Endothelial cell of umbilical vein (primary cell): ENCODE measurements around the gene MYMK. TPM values are rescaled to one million over a fixed set of nuclear protein-coding genes. Genes with fewer than 3 reads are reported as not detected.
"Not testable (repeated sequence)": the region's sequence is repeated elsewhere in the genome, so short reads cannot be mapped to it uniquely, and the experiment has no call there.

Experiments
- BruUV-seq: library from RNA; stranded (reverse); fragments of 400-500 nt; replicated peaks from 2 replicates; lab custom pipeline; 2021; lab: Mats Ljungman, UMichigan
- CTCF ChIA-PET: fragments of 300-600, 350-600 bp; sonication (Branson Sonifier 250); formaldehyde crosslinking; loops from one replicate; lab custom pipeline; 2021; ENCODE audit warnings: antibody characterized with exemption, inconsistent platforms; lab: Charles Lee
- POLR2A ChIA-PET: fragments of 300-600, 350-600 bp; sonication (Branson Sonifier 250); formaldehyde crosslinking; loops from one replicate; lab custom pipeline; 2021; ENCODE audit warnings: antibody characterized with exemption, inconsistent platforms; lab: Charles Lee
- DNase-seq: peaks from one replicate; pipeline ENCODE4 v3.0.0-alpha.2; 2011; ENCODE audit warnings: low read depth, low spot score
- FAIRE-seq: peaks from 2 replicates; lab custom pipeline; 2011; peaks lifted over from hg19 to GRCh38; lab: Jason Lieb, UNC
- H2AFZ ChIP-seq: 2 replicates; pipeline ENCODE4 v1.6.0; 2012; ENCODE audit warnings: low read depth, low read length, control low read depth, inconsistent platforms
- H3K27ac ChIP-seq: 2 replicates; pipeline ENCODE4 v1.5.1; 2011; ENCODE audit warnings: low read depth, mild to moderate bottlenecking, control low read depth, low read length, moderate library complexity; ENCODE audit not compliant: insufficient read depth
- H3K27me3 ChIP-seq, 2 experiments: 2 replicates each; pipeline versions ENCODE4 v1.6.0 to v1.6.1; 2011; ENCODE audit warnings: low read length in 2 of 2, mixed read lengths in 1 of 2; ENCODE audit not compliant: control insufficient read depth in 2 of 2, insufficient read depth in 2 of 2
- H3K36me3 ChIP-seq, 2 experiments: 2 replicates in 1 of 2; 3 replicates in 1 of 2; pipeline ENCODE4 v1.5.1; 2011; ENCODE audit warnings: low read length in 2 of 2, mild to moderate bottlenecking in 1 of 2, moderate library complexity in 1 of 2; ENCODE audit not compliant: control insufficient read depth in 2 of 2, insufficient read depth in 2 of 2; ENCODE audit errors: extremely low read depth in 1 of 2
- H3K4me1 ChIP-seq: 3 replicates; pipeline ENCODE4 v1.5.1; 2011; ENCODE audit warnings: mild to moderate bottlenecking, low read length; ENCODE audit not compliant: control insufficient read depth, insufficient read depth; ENCODE audit errors: extremely low read depth
- H3K4me2 ChIP-seq: 2 replicates; pipeline ENCODE4 v1.6.1; 2011; ENCODE audit warnings: low read length, control low read depth, mixed read lengths; ENCODE audit not compliant: insufficient read depth
- H3K4me3 ChIP-seq, 3 experiments: fragments of 200-600 bp in 1 of 3; sonication (generic), shearing (Covaris generic) in 1 of 3; replicated peaks in 1 of 3; 2 replicates each; pipeline ENCODE4 v1.5.1; 2011 to 2016; ENCODE audit warnings: control low read depth in 3 of 3, low read length in 3 of 3, mild to moderate bottlenecking in 2 of 3, inconsistent platforms in 1 of 3, low read depth in 1 of 3, moderate library complexity in 1 of 3; ENCODE audit not compliant: insufficient read depth in 1 of 3
- H3K79me2 ChIP-seq: 2 replicates; pipeline ENCODE4 v1.6.0; 2012; ENCODE audit warnings: low read length, inconsistent platforms; ENCODE audit not compliant: control insufficient read depth, insufficient read depth
- H3K9ac ChIP-seq: replicated peaks from 2 replicates; pipeline ENCODE3; 2011; ENCODE audit warnings: low read length, control low read depth; ENCODE audit not compliant: insufficient read depth; ENCODE audit errors: extremely low read depth
- H3K9me1 ChIP-seq: replicated peaks from 3 replicates; pipeline ENCODE4 v1.6.0; 2011; ENCODE audit warnings: mild to moderate bottlenecking, low read length; ENCODE audit not compliant: control insufficient read depth, insufficient read depth; ENCODE audit errors: extremely low read depth
- H3K9me3 ChIP-seq: replicated peaks from 2 replicates; pipeline ENCODE4 v1.5.1; 2012; ENCODE audit warnings: low read length, inconsistent platforms; ENCODE audit not compliant: control insufficient read depth, insufficient read depth
- H4K20me1 ChIP-seq: replicated peaks from 2 replicates; pipeline ENCODE3; 2011; ENCODE audit warnings: mild to moderate bottlenecking, low read length; ENCODE audit not compliant: control insufficient read depth, insufficient read depth; ENCODE audit errors: extremely low read depth
- CTCF ChIP-seq, 2 donors: IDR thresholded peaks; 1 replicate in 1 of 2; 2 replicates in 1 of 2; pipeline ENCODE4 v1.5.1; 2011; ENCODE audit warnings: low read length in 2 of 2, mild to moderate bottlenecking in 2 of 2, moderate library complexity in 2 of 2, control low read depth in 1 of 2, inconsistent platforms in 1 of 2, low read depth in 1 of 2; ENCODE audit not compliant: insufficient read depth in 1 of 2; ENCODE audit errors: extremely low read depth in 1 of 2
- EZH2 ChIP-seq: IDR thresholded peaks from 2 replicates; pipeline ENCODE4 v1.6.1; 2012; ENCODE audit warnings: borderline replicate concordance, low read depth, mild to moderate bottlenecking, moderate library complexity, low read length, inconsistent platforms; ENCODE audit not compliant: severe bottlenecking
- FOS ChIP-seq: IDR thresholded peaks from 2 replicates; pipeline ENCODE4 v1.6.1; 2011; ENCODE audit warnings: mild to moderate bottlenecking, low read length, moderate library complexity, borderline replicate concordance; ENCODE audit not compliant: insufficient read depth
- GATA2 ChIP-seq: IDR thresholded peaks from 2 replicates; pipeline ENCODE4 v1.7.0; 2011; ENCODE audit warnings: low read depth, mild to moderate bottlenecking, moderate library complexity, mixed read lengths, low read length; ENCODE audit not compliant: insufficient read length, insufficient read depth
- JUN ChIP-seq: IDR thresholded peaks from 2 replicates; pipeline ENCODE4 v1.6.1; 2011; ENCODE audit warnings: borderline replicate concordance, low read depth; ENCODE audit not compliant: insufficient read length, insufficient read depth
- MAX ChIP-seq: IDR thresholded peaks from 2 replicates; pipeline ENCODE4 v1.6.1; 2011; ENCODE audit not compliant: insufficient read depth, insufficient read length
- MYC ChIP-seq: IDR thresholded peaks from one replicate; pipeline ENCODE4 v1.6.1; 2011; ENCODE audit warnings: mild to moderate bottlenecking, low read depth, low read length
- POLR2A ChIP-seq: IDR thresholded peaks from 2 replicates; pipeline ENCODE4 v1.6.1; 2012; ENCODE audit warnings: low read depth, mild to moderate bottlenecking, control low read depth, low read length
- POLR2AphosphoS5 ChIP-seq: IDR thresholded peaks from 2 replicates; pipeline ENCODE4 v1.6.1; 2012; ENCODE audit warnings: low read depth, mild to moderate bottlenecking, control low read depth, low read length, moderate library complexity; ENCODE audit not compliant: insufficient read depth
- dilution Hi-C: fragments of 300-500 bp; cut with MboI; formaldehyde crosslinking; loops from one replicate; pipeline ENCODE4 v1.15.0; 2019; ENCODE audit warnings: low sequenced_read_pairs; ENCODE audit not compliant: extremely low pct_ligation_motif_present
- intact Hi-C: fragments of 100-400 bp; cut with micrococcal nuclease; formaldehyde crosslinking; loops from one replicate; pipeline ENCODE4 v1.10.0; 2022
- polyA plus RNA-seq, 4 experiments: library from polyadenylated mRNA; depleted of rRNA in 3 of 4; stranded (reverse) in 3 of 4; unstranded in 1 of 4; fragments of >200 nt; gene quantifications; 2 replicates each; pipeline versions ENCODE4 v1.2.1 to v1.2.3, GENCODE V29; 2011 to 2012; ENCODE audit warnings: missing spikeins in 1 of 4
- total RNA-seq: library from RNA; stranded (reverse); gene quantifications from 2 replicates; pipeline ENCODE4 v1.2.3, GENCODE V29; 2021

The MYMK gene
- total and polyA plus RNA-seq, 2 donors (not counting 3 experiments of a cell fraction or from before 2014, with no cell fraction given), result not detected

- Histone ChIP-seq H3K4me2 (no peak overlapping the region), H3K4me1 (no peaks in the 10 kb centered on the region), H3K9me1 (no peaks in the 10 kb centered on the region), H3K27ac (no peak overlapping the region), H3K79me2 (no peaks in the 10 kb centered on the region), H4K20me1 (no peaks in the 10 kb centered on the region), H3K36me3 (no peaks in the 10 kb centered on the region), H3K9me3 (no peaks in the 10 kb centered on the region), H3K4me3 (no peak overlapping the region), H2AFZ (no peak overlapping the region), H3K9ac (no peak overlapping the region), H3K27me3 (no peaks in the 10 kb centered on the region)
- dilution Hi-C loops (no loop called here), intact Hi-C loops (no loop called here)
- BruUV-seq, result no TSS peak
- ChIA-PET POLR2A (no interaction called here), CTCF (no interaction called here)
- no peak for FAIRE-seq
- no peak for TF ChIP-seq JUN
- TF ChIP-seq GATA2, result no peak
- no peak for TF ChIP-seq MAX
- TF ChIP-seq FOS, result no peak
- TF ChIP-seq POLR2AphosphoS5, result no peak
- TF ChIP-seq POLR2A, result no peak
- TF ChIP-seq EZH2, result no peak
- no peak for TF ChIP-seq CTCF (IDR thresholded peaks at IDR 0.05; ENCODE audit: extremely low read depth in 1 of 2, insufficient read depth in 1 of 2, low read depth in 1 of 2, low read length in 2 of 2)
- TF ChIP-seq MYC, result no peak
- DNase-seq, result no peak
Measured at GRCh38 chr9:133564451-133565116, 39.8 kb upstream of the MYMK start.

GRCh38 chr9:133563814-133564213 lies 39.1 kb upstream of the MYMK start:
- H3K27ac ChIP-seq, H3K9ac ChIP-seq, H3K9me3 ChIP-seq, H2AFZ ChIP-seq, H3K9me1 ChIP-seq, DNase-seq, H3K4me1 ChIP-seq, H3K36me3 ChIP-seq, H3K4me3 ChIP-seq, dilution Hi-C loops, H3K4me2 ChIP-seq, intact Hi-C loops, H3K79me2 ChIP-seq, H4K20me1 ChIP-seq, FAIRE-seq, POLR2A ChIA-PET, BruUV-seq, H3K27me3 ChIP-seq, CTCF ChIA-PET: not testable (repeated sequence)
